Uterus (tissue), 2 donors: Measurements from ENCODE around the gene SMTNL1.

Experiments
- POLR2A ChIP-seq, 2 donors: fragments of 450-650 bp; IDR thresholded peaks; one replicate each; pipeline ENCODE4 v1.6.1; 2016; ENCODE audit warnings: antibody characterized with exemption in 2 of 2, mild to moderate bottlenecking in 1 of 2, moderate library complexity in 1 of 2
- TF ChIP-seq, protein P1 (sequence below), 4 experiments: fragments of 200-600 bp in 2 of 4; fragments of 450-650 bp in 2 of 4; sonication (generic) in 2 of 4; IDR thresholded peaks; one replicate each; pipeline ENCODE4 v1.5.1; 2016 to 2019; ENCODE audit warnings: antibody characterized with exemption in 4 of 4, mild to moderate bottlenecking in 2 of 4, moderate library complexity in 1 of 4

DNA sequence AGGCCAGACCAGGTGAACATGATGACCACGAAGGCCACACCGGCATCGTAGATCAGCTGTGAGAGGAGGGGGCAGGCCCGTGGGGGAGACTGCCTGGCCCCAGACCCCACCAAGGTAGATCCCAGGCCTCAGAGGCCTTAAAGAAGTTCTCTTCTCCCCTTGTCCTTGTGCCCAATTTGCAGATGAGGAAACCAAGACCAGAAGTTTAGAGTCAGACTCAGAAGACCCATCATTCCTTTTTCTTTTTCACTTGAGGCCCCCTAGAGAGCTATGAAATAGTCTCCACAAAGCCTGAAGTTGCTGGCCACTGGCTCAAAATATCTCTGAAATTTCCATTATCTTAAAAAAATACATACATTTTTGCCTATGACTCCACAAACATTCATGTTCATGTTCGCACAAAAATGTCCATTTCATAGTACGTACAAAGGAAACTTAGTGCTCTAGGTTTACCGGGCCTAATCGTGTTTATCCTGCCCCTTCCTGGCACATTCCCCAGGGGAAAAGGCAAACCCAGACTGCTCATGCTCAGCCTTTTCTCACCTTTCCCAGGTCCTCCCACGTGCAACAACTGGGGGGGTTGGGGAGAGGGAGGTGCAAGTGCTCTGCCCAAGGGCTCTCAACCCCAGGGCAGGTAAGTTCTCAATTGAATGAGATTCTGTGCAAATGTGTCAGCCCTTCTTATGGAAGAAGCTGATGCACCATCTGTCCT is 41.1 kb upstream of the SMTNL1 start:
- TF ChIP-seq, protein P1, sequence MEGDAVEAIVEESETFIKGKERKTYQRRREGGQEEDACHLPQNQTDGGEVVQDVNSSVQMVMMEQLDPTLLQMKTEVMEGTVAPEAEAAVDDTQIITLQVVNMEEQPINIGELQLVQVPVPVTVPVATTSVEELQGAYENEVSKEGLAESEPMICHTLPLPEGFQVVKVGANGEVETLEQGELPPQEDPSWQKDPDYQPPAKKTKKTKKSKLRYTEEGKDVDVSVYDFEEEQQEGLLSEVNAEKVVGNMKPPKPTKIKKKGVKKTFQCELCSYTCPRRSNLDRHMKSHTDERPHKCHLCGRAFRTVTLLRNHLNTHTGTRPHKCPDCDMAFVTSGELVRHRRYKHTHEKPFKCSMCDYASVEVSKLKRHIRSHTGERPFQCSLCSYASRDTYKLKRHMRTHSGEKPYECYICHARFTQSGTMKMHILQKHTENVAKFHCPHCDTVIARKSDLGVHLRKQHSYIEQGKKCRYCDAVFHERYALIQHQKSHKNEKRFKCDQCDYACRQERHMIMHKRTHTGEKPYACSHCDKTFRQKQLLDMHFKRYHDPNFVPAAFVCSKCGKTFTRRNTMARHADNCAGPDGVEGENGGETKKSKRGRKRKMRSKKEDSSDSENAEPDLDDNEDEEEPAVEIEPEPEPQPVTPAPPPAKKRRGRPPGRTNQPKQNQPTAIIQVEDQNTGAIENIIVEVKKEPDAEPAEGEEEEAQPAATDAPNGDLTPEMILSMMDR (IDR thresholded peaks at IDR 0.05): no peak
- TF ChIP-seq POLR2A (IDR thresholded peaks at IDR 0.05): no peak
